MM.1S (cell line): Measurements from ENCODE around the gene PIGS.

Experiments
- DNase-seq: peaks from one replicate; pipeline ENCODE4 v3.0.0-alpha.2; 2015
- H2AFZ ChIP-seq: fragments of 300-600 bp; sonication (generic); 2 replicates; pipeline ENCODE4 v1.6.0; 2016; ENCODE audit warnings: antibody characterized with exemption, low read length
- H3F3A ChIP-seq: fragments of 300-600 bp; sonication (generic); 2 replicates; pipeline ENCODE4 v1.6.1; 2016; ENCODE audit warnings: mild to moderate bottlenecking, antibody characterized with exemption, low read length, moderate library complexity, mixed read lengths; ENCODE audit not compliant: insufficient read depth
- H3K27ac ChIP-seq: fragments of 300-600 bp; sonication (generic); 2 replicates; pipeline ENCODE4 v1.5.1; 2016; ENCODE audit warnings: mild to moderate bottlenecking, low read length
- H3K27me3 ChIP-seq: fragments of 300-600 bp; sonication (generic); replicated peaks from 2 replicates; pipeline ENCODE4 v1.6.0; 2016; ENCODE audit warnings: low read length; ENCODE audit not compliant: insufficient read depth
- H3K36me3 ChIP-seq: fragments of 300-600 bp; sonication (generic); replicated peaks from 2 replicates; pipeline ENCODE4 v1.6.1; 2016; ENCODE audit warnings: mild to moderate bottlenecking, low read length, mixed read lengths; ENCODE audit not compliant: insufficient read depth
- H3K4me1 ChIP-seq: fragments of 300-600 bp; sonication (generic); 2 replicates; pipeline ENCODE4 v1.6.1; 2016; ENCODE audit warnings: low read length, mixed read lengths
- H3K4me2 ChIP-seq: fragments of 300-600 bp; sonication (generic); 2 replicates; pipeline ENCODE4 v1.6.0; 2016; ENCODE audit warnings: low read depth, low read length
- H3K4me3 ChIP-seq: fragments of 300-600 bp; sonication (generic); 2 replicates; pipeline ENCODE4 v1.5.1; 2016; ENCODE audit warnings: low read length, mixed read lengths
- H3K79me2 ChIP-seq: fragments of 300-600 bp; sonication (generic); 2 replicates; pipeline ENCODE4 v1.6.1; 2016; ENCODE audit warnings: mixed run types, low read length, mixed read lengths
- H3K9ac ChIP-seq: fragments of 300-600 bp; sonication (generic); 2 replicates; pipeline ENCODE4 v1.6.1; 2016; ENCODE audit warnings: low read length, mixed read lengths
- H3K9me2 ChIP-seq: fragments of 300-600 bp; sonication (generic); replicated peaks from 2 replicates; pipeline ENCODE4 v1.6.1; 2016; ENCODE audit warnings: mild to moderate bottlenecking, low read length, mixed read lengths; ENCODE audit not compliant: insufficient read depth
- H3K9me3 ChIP-seq: fragments of 300-600 bp; sonication (generic); replicated peaks from 2 replicates; pipeline ENCODE4 v1.6.1; 2016; ENCODE audit warnings: mild to moderate bottlenecking, low read length, mixed read lengths; ENCODE audit not compliant: insufficient read depth
- H4K20me1 ChIP-seq: fragments of 300-600 bp; sonication (generic); 2 replicates; pipeline ENCODE4 v1.6.1; 2016; ENCODE audit warnings: mild to moderate bottlenecking, low read length, moderate library complexity, mixed read lengths; ENCODE audit not compliant: insufficient read depth
- CTCF ChIP-seq: fragments of 300-600 bp; sonication (generic); IDR thresholded peaks from 2 replicates; pipeline ENCODE4 v1.5.1; 2016; ENCODE audit warnings: antibody characterized with exemption, low read length, mixed read lengths
- EZH2 ChIP-seq: fragments of 300-600 bp; sonication (generic); optimal IDR thresholded peaks from 2 replicates; pipeline ENCODE3; 2017; ENCODE audit warnings: low read depth, mild to moderate bottlenecking, antibody characterized with exemption, low read length, mixed read lengths
- EZH2phosphoT487 ChIP-seq: fragments of 300-600 bp; sonication (generic); IDR thresholded peaks from 2 replicates; pipeline ENCODE4 v1.6.1; 2018; ENCODE audit warnings: antibody characterized with exemption, low read length

Gene PIGS

DNA sequence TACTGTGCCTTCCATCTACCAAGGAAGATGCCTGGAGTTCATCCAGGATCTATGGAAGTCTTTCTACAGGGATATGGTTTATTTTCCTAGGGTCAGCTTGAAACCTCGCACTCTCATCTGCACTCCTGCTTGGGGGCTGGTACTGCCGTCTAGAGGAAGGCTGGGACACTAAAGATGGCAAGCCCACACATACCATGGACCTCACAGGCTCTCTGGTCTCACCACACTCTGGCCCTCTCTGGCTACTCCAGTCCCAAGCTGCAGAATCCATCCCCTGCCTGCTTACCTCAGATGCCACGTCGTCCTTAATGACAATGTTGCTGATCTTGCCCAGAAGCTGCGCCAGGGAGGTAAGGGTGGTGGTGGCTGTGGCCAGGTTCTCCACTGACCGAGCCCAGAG is 16.8 kb downstream of the PIGS start:
- Histone ChIP-seq H3K4me1 (peaks cover 3% of the 10 kb centered on the region; the same call in 1 of the 2 replicates), H3K79me2 (no peaks in the 10 kb centered on the region), H3K9ac (no peak overlapping the region), H3K27me3 (0 out of 2 replicates have a peak, but pooled peaks cover 5% of the 10 kb centered on the region), H2AFZ (no peak overlapping the region), H3F3A (no peaks in the 10 kb centered on the region; the same call in 1 of the 2 replicates), H4K20me1 (no peaks in the 10 kb centered on the region), H3K9me3 (no peaks in the 10 kb centered on the region), H3K27ac (no peak overlapping the region), H3K4me3 (no peak overlapping the region), H3K4me2 (no peak overlapping the region), H3K9me2 (no peaks in the 10 kb centered on the region), H3K36me3 (no peaks in the 10 kb centered on the region)
- peak; percentile 19; the same call in 1 of the 2 replicates for TF ChIP-seq CTCF
- TF ChIP-seq EZH2phosphoT487 = no peak
- no peak for DNase-seq

GRCh38 chr17:28553000-28553505 is 18.3 kb downstream of the PIGS start:
- H3K27ac ChIP-seq = no peak overlapping the region
- H3K79me2 ChIP-seq = no peaks in the 10 kb centered on the region
- peak overlapping the region; percentile 88 for H3K4me2 ChIP-seq
- H3K4me3 ChIP-seq = peak overlapping the region; percentile 39
- no peaks in the 10 kb centered on the region for H4K20me1 ChIP-seq
- peaks cover 3% of the 10 kb centered on the region; the same call in 1 of the 2 replicates for H3K4me1 ChIP-seq
- H3F3A ChIP-seq = no peaks in the 10 kb centered on the region; the same call in 1 of the 2 replicates
- H3K9ac ChIP-seq = no peak overlapping the region
- no peaks in the 10 kb centered on the region for H3K9me2 ChIP-seq
- no peak for DNase-seq
- H3K9me3 ChIP-seq = no peaks in the 10 kb centered on the region
- TF ChIP-seq CTCF (no peak), EZH2 (no peak), EZH2phosphoT487 (no peak)
- 0 out of 2 replicates have a peak, but pooled peaks cover 5% of the 10 kb centered on the region for H3K27me3 ChIP-seq
- H2AFZ ChIP-seq = no peak overlapping the region
- H3K36me3 ChIP-seq = no peaks in the 10 kb centered on the region

GRCh38 chr17:28552176-28552999 is 18.9 kb downstream of the PIGS start, which contains the start of gene UNC119:
TSS of gene UNC119 (minus strand) at chr17:28552624. CDS start at chr17:28552557, 67 bp downstream.
- Histone ChIP-seq H3K9me3 (no peaks in the 10 kb centered on the region), H4K20me1 (no peaks in the 10 kb centered on the region), H3K4me3 (peak within 1 kb of the TSS; percentile 81), H3K9ac (peak within 1 kb of the TSS; percentile 52; the same call in 1 of the 2 replicates), H3K9me2 (no peaks in the 10 kb centered on the region), H3F3A (no peaks in the 10 kb centered on the region; the same call in 1 of the 2 replicates), H2AFZ (peak within 1 kb of the TSS; percentile 84), H3K36me3 (no peaks in the 10 kb centered on the region), H3K27me3 (0 out of 2 replicates have a peak, but pooled peaks cover 5% of the 10 kb centered on the region), H3K27ac (no peak within 1 kb of the TSS), H3K4me1 (peaks cover 3% of the 10 kb centered on the region; the same call in 1 of the 2 replicates), H3K4me2 (peak within 1 kb of the TSS; percentile 88), H3K79me2 (no peaks in the 10 kb centered on the region)
- TF ChIP-seq EZH2 = no peak
- no peak for TF ChIP-seq EZH2phosphoT487
- TF ChIP-seq CTCF = no peak
- peak; percentile 73 for DNase-seq
